GM21381 (cell line): ENCODE results near the gene BMX.

ENCODE experiments used
- ATAC-seq: cut with Tn5 transposase; IDR thresholded peaks from one replicate; pipeline ENCODE4 v1.9.1; 2021; ENCODE audit warnings: mild to moderate bottlenecking, moderate library complexity; ENCODE audit not compliant: unreplicated experiment

The BMX gene

GRCh38 chrX:15567886-15568616, 67.4 kb downstream of the BMX start:
- no peak for ATAC-seq

GRCh38 chrX:15570145-15570544, 69.5 kb downstream of the BMX start:
- ATAC-seq: no peak

GRCh38 chrX:15574017-15574416, 73.4 kb downstream of the BMX start:
- no peak for ATAC-seq

GRCh38 chrX:15576019-15576418, 75.4 kb downstream of the BMX start:
- ATAC-seq: no peak

- ATAC-seq: no peak
Measured at GRCh38 chrX:15579778-15580747, 79.5 kb downstream of the BMX start.

- no peak for ATAC-seq
Measured at GRCh38 chrX:15594371-15594770, 93.8 kb downstream of the BMX start.

GRCh38 chrX:15598026-15598425, 97.4 kb downstream of the BMX start:
- no peak for ATAC-seq

- ATAC-seq: no peak
Measured at GRCh38 chrX:15599461-15599860, 98.9 kb downstream of the BMX start.

GRCh38 chrX:15600049-15600448, 99.4 kb downstream of the BMX start:
- ATAC-seq: no peak

- ATAC-seq: no peak
Measured at GRCh38 chrX:15600745-15601144, 100.1 kb downstream of the BMX start, which contains the start of gene ACE2. Gene ACE2, minus strand, starts transcription at chrX:15600960. Its CDS starts 49 bp downstream, at chrX:15600911.

GRCh38 chrX:15601932-15602331, 101.3 kb downstream of the BMX start:
- ATAC-seq: no peak

GRCh38 chrX:15602761-15603160, 102.2 kb downstream of the BMX start:
- no peak for ATAC-seq

GRCh38 chrX:15605226-15605625, 104.6 kb downstream of the BMX start:
- no peak for ATAC-seq
